Sigmoid colon (tissue), 4 donors: ENCODE data around the gene TRAF4.
"Not testable (repeated sequence)": the region's sequence is repeated elsewhere in the genome, so short reads cannot be mapped to it uniquely, and the experiment has no call there.

Source experiments
- CTCF ChIP-seq, 4 experiments: fragments of 450-650 bp in 3 of 4; fragments of 200-600 bp in 1 of 4; IDR thresholded peaks; one replicate each; pipeline ENCODE4 v1.5.1; 2016 to 2019; ENCODE audit warnings: antibody characterized with exemption in 4 of 4, mild to moderate bottlenecking in 3 of 4, moderate library complexity in 2 of 4
- POLR2A ChIP-seq, 2 donors: fragments of 450-650 bp; IDR thresholded peaks; one replicate each; pipeline ENCODE4 v1.6.1; 2016; ENCODE audit warnings: antibody characterized with exemption in 2 of 2, mild to moderate bottlenecking in 2 of 2, moderate library complexity in 2 of 2
- POLR2AphosphoS5 ChIP-seq, 4 donors: sonication (generic); formaldehyde crosslinking; IDR thresholded peaks; one replicate each; pipeline ENCODE4 v1.6.1; 2017; ENCODE audit warnings: antibody characterized with exemption in 4 of 4

- not testable (repeated sequence) for TF ChIP-seq POLR2AphosphoS5, CTCF, POLR2A (IDR thresholded peaks at IDR 0.05)
Measured at GRCh38 chr17:28794846-28795441, 51.1 kb downstream of the TRAF4 start.
